Fibroblast of lung (primary cell): ENCODE results near the gene FBXO47.

Experiments
- CTCF ChIP-seq, 2 donors: IDR thresholded peaks in 1 of 2; conservative IDR thresholded peaks in 1 of 2; 1 replicate in 1 of 2; 2 replicates in 1 of 2; pipeline ENCODE4 v1.5.1; 2011 to 2012; ENCODE audit warnings: low read length in 2 of 2, control low read depth in 1 of 2, inconsistent platforms in 1 of 2, low read depth in 1 of 2, mild to moderate bottlenecking in 1 of 2
- EZH2 ChIP-seq: IDR thresholded peaks from 2 replicates; pipeline ENCODE4 v1.5.1; 2012; ENCODE audit warnings: low read length, control low read depth, mild to moderate bottlenecking; ENCODE audit errors: missing control alignments

DNA sequence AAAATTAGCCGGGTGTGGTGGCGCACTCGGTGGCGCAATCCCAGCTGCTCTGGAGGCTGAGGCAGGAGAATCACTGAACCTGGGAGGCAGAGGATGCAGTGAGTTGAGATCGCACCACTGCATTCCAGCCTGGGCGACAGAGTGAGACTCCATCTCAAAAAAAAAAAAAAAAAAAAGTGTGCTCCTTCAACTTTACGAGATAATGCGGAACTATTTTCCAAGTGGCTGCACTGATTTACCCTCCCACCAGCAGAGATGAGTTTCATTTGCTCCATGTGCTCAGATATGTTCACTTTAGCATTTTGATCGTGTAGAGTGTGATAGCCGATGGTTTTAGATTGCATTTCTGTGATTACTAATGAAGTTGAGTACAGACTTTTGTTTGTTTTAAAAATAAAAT, 61.8 kb downstream of the FBXO47 start:
- no peak for TF ChIP-seq CTCF (conservative IDR thresholded peaks at IDR 0.05 in 1 of 2, IDR thresholded peaks at IDR 0.05 in 1 of 2; ENCODE audit: low read depth in 1 of 2, low read length in 2 of 2)
- TF ChIP-seq EZH2 = no peak
